Stimulated activated CD8-positive, alpha-beta memory T cell treated with anti-CD3 and anti-CD28 coated beads, Interleukin-15, amount 100 ng/mL, for 1 hour (primary cell): ENCODE data around the gene MOSMO.
"Not testable (repeated sequence)": the region's sequence is repeated elsewhere in the genome, so short reads cannot be mapped to it uniquely, and the experiment has no call there.

Source experiments
- DNase-seq: peaks from one replicate; pipeline ENCODE4 v3.0.0-alpha.2; 2020; ENCODE audit warnings: low read depth

MOSMO gene

DNA sequence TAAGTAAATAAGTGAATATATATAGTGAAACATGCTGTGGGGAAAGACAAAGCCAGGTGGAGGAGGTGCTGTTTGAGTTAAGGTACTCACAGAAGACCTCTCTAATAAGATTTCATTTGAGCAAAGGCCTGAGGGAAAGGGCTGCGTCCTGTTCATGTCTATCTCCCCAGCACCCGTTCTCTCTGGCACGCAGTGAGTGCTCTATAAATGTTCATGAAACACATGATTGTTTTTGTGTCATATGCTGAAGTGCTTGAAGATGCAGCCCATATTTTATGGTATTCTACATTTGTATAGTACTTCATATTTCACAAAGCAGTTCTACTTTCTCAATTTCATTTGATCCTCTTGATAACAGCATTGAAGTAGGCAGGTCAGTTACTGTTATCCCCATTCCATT is 85.4 kb downstream of the MOSMO start:
- DNase-seq = no peak

DNA sequence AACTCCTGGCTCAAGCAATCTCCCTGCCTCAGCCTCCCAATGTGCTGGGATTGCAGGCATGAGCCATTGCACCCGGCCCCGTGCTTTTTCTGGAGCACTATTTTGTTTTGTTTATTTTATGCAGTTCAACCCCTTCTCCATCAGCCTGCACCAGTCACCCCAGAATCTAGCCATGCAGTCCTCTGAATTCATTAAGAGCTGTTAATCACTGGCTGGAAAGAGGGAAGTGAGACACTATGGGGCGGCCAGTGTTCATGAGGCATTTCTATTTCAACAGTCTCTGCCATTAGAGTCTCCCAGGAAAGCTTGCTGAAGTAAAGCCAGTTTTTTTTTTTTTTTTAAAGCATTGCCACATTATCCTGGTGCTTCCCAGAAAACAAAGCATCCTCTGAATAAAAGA is 86.1 kb downstream of the MOSMO start:
- no peak for DNase-seq

DNA sequence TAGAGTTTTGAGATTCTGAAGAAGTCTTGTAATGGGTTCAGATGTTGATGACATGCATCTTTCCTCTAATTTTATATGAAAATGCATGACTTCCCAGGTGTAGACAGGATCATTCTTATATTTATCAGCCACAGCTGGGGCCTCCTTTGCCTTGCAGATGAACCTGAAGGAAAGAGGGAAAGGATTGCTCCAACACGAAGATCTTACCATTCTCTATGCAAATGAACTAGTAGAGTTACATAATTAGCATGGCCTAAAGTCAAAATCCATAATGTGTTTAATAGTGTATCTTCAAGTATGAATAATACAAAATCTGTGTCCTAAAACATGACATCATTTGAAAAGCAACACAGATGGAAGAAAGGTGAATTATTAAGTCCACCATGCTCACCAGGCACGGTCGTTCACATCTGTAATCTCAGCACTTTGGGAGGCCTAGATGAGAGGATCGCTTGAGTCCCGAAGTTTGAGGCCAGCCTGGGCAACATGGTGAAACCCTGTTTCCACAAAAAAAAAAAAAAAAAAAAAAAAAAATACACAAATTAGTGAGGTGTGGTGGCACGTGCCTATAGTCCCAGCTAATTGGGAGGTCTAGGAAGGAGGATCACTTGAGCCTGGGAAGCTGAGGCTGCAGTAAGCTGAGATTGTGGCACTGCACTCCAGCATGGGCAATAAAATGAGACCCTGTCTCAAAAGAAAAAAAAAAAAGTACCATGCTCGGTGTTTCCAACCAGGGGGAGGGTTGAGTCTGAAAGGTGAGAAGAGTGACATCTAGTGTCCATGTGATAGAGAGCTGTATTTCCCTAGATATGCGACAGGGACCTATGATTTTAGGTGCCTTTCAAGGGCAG is 90.7 kb downstream of the MOSMO start:
- DNase-seq = no peak

DNA sequence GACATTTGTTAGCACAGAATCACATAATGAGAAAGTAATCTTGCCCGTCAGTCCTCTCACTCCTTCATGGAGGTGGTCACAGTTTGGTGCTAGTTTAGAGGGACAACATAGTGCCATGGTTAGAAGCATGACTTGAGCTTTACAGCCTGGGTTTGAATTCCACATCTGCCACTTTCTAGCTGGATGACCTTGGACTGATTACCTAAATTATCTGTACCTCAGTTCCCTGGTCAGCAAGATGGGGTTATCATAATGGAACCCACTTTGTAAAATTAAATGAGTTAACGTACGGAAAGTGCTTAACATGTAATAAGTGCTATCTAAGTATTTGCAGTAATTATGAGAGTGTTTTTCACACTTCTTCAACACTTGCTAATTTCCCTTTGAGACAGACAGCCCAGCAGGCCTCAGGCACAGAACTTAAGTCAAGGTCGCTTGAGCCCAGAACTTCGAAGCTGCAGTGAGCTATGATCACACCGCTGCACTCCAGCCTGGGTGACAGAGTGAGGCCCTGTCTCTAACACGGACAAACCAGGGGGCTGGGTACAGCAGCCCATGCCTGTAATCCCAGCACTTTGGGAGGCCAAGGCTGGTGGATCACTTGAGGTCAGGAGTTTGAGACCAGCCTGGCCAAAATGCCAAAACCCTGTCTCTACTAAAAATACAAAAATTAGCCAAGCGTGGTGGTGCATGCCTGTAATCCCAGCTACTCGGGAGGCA is 91.5 kb downstream of the MOSMO start:
- no peak for DNase-seq

DNA sequence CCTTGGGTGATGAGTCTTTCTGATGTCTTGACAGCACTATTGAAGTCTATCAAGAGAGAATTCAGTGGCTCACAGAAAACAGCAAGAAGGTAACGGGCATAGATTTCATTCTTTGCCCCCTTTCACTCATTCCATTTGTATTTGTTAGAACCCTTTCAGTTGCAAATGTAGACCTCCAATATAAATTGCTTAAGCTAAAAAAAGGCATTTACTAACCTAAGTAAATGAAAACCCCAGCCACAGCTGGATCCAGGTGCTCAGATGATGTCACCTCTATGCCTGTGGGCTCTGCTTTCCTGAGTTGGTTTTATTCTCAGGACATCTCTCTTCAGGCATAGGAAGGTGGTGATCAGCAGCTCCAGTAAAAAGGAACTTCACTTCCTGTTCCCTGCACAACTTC is 95.5 kb downstream of the MOSMO start:
- no peak for DNase-seq

DNA sequence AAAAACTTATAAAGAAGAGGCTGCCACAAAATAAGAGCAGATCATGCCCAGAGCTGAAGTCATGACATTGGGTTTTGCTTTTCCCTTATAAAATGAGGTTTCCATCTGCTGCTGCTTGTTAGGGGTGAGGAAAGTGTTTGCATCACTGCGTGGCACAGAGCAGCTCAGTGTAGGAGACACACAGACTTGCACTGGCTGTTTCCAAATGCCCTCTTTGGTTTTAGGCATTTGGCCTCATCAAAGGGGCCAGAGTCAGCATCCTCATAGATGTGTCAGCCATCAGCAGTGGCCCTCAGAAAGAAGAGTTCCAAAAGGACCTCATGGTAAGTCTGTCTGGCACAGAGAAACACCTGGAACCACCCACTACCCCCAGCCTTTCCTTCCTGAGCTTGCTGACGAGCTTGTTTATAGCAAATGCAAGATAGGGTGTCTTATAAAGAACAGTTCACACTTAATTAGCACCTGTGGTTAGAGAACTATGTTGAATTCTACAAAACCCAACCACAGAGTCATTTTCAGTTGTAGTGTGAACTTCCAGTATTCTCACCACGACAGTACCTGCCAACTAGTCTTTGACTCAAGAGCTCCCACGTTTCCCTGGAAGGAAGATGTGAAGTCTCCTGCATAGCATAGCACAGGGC is 101.5 kb downstream of the MOSMO start:
- no peak for DNase-seq

DNA sequence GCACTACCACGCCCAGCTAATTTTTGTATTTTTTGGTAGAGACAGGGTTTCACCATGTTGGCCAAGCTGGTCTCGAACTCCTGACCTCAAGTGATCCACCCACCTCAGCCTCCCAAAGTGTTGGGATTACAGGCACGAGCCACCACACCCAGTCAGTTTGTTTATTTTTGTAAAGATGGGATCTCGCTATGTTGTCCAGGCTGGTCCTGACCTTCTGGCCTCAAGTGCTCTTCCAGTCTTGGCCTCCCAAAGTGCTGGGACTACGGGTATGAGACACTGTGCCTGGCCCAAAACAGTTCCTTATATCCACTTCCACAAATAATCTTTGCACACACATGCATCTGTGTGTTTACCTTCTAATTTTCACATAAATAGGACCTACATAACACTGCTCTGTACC is 103.7 kb downstream of the MOSMO start:
- not testable (repeated sequence) for DNase-seq

DNA sequence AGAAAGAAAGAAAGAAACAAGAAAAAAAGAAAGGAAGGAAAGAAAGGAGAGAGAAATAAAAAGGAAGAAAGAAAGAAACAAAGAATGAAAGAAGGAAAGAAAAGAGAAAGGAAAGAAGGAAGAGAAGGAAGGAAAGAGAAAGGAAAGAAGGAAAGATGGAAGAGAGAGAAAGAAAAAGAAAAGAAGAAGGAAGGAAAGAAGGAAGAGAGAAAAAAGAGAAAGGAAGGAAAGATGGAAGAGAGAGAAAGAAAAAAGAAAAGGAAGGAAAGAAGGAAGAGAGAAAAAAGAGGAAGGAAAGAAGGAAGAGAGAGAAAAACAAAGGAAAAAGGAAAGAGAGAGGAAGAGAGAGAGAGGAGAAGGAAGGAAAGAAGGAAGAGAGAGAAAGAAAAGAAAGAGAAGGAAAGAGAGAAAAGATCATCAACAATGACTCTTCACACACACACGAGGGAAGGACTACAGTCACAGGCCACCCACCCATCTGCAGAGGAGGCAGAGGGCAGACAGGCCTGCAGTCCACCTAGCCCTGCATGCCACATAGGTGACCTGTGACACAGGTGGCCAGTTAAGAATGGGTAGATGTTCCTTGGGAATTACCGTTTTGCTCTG is 108.3 kb downstream of the MOSMO start:
- no peak for DNase-seq

DNA sequence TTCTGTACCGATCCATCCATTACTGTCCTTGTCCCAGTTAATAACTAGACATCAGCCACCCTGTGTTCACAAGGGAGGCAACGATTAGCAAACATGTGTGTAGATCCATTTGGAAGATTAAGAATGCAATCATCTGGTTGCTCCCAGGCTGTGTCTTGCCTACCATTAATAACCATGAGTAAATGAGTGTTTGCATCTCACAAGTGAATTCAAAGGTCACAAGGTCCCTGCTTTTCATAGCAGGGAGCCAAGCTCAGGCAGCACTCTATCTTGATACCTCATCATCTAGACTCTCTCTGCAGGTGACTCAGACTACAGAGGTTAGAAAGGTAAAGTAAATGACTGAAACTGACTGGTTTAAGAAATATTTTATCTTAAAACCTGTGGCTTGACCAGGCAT is 109.7 kb downstream of the MOSMO start:
- DNase-seq = no peak

DNA sequence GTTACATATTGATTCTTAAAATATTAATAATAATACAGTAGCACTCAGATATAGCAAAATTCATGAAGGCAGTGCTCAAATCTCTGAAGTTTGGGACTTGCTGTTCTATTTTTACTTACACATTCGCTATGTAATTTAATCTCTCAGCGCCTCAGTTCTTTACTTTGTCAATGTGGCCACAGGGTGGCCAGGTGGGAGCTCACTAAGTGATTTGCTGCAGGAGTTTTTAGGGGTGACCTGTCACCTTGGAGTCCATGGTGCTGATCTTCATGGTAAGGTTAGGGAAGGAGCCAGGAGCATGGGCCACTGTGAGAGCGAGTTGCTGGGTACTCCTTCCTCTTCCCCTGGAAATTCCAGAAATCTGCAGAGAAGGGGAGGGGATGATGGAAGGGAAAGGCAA is 112.5 kb downstream of the MOSMO start:
- DNase-seq = no peak

DNA sequence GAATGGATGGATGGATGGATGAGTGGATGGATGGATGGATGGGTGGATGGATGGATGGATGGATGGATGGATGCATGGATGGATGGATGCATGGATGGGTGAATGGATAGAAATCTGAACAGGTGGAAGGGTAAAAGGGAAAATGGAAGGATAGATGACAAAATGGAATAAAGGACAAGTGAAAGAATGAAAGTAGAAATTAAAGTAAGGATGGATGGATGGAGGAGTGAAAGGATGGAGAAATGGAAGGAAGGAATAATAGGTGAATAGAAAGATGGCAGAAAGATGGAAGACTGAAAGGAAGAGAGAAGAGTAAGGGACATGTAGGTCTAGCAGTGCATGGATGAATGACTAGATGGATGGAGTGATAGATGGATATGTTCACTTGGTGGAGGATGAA is 114.3 kb downstream of the MOSMO start:
- DNase-seq = no peak

DNA sequence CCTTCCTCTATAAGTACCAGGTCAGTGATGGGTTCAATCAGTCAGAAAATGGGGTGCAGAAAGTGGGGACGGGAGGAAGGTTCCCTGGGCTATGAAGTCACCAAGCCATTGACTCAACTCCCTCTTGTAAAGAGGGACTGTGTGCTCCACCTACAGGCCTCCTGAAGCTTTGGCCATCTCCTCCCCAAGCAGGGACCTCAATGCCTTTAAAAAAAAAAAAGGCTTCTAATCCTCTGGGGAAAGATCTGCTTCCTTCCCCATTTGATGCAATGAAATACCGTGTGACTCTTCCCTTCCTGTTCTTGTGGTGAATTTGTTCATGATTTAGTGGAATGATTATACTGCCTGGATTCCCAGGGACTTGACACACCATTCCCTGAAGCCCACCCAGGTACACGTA is 115.2 kb downstream of the MOSMO start:
- no peak for DNase-seq

DNA sequence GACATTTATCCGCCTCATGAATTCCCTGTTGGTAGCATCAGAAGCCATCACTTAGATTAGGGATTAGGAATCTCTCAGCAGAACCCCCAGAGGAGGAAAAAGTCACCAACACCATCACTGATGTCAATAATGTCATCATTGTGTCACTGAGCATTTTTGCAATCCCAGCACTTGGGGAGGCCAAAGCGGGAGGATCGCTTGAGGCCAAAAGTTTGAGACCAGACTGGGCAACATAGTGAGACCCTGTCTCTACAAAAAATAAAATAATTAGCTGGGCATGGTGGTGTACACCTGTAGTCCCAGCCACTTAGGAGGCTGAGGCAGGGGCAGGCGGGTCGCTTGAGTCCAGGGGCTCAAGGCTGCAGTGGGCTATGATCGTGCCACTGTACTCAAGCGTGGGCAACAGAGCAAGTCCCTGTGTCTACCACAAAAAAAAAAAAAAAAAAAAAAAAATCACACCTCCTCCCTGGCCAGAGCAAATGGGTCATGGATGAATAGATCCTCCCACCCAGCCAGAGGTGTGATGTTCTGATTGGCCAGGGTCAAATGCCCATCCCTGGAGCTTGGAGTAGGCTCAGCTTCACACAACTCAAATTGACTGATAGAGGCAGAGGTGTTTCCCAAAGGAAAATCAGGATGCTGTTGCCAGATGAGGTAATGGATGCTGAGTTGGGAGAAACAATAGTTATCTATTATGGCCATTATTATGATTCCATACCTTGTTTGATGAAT is 116.0 kb downstream of the MOSMO start:
- no peak for DNase-seq

DNA sequence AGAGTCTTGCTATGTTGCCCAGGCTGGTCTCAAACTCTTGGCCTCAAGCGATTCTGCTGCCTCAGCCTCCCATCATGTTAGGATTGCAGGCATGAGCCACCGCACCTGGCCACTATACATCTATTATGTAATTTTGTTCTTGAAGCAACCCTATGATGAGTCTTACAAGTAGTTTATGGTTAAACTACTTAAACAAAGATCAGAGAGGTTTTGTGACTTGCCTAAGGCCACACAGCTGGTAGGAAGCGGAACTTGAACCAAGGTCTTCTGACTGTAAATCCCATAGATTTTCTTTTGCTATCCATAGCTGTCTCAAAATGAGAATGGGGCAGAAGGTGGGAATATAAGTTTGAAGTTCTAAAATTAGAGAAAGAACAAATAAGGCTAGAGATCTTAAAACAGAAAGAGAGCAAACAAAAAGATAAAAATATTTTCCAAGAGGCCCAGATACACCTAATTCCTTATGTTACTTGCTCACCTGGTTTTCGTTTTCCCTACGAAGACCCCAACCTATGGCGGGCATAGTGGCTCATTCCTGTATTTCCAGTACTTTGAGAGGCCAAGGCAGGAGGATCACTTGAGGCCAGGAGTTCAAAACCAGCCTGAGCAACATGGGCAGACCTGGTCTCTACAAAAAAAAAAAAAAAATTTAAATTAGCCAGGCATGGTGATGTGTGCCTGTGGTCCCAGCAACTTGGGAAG is 116.8 kb downstream of the MOSMO start:
- no peak for DNase-seq

DNA sequence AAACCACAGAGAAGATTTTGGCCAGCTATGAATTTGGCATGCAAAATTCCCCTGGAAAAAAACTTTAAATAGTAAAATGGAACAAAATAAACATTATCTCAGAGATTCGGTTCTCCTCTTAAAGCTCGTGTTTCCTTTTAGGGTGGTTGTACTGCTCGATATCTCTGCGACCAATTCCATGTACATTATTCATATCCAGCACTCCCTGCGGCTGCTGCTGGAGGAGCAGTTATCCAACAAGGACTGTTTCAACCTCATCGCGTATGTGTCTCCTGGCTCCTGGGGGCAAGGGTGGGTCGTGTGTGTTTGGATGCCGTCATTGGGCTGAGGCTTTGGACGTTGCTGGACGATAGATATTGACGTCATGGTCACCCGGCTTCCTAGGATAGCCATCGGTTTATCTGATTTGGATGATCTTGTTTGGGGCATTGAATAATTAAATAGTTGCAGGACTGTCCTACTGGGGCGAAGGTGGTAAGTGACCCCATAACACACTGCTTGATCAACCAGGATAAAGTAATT is 118.2 kb downstream of the MOSMO start:
- no peak for DNase-seq

DNA sequence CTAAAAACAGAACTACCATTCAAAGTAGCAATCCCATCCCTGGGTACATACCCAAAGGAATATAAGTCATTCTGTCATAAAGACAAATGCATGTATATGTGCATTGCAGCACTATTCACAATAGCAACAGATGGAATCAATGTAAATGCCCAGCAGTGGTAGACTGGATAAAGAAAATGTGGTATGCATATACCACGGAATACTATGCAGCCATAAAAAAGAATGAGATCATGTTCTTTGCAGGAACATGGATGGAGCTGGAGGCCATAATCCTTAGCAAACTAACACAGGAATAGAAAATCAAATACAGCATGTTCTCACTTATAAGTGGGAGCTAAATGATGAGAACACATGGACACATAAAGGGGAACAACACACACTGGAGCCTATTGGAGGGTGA is 120.6 kb downstream of the MOSMO start:
- DNase-seq = not testable (repeated sequence)

DNA sequence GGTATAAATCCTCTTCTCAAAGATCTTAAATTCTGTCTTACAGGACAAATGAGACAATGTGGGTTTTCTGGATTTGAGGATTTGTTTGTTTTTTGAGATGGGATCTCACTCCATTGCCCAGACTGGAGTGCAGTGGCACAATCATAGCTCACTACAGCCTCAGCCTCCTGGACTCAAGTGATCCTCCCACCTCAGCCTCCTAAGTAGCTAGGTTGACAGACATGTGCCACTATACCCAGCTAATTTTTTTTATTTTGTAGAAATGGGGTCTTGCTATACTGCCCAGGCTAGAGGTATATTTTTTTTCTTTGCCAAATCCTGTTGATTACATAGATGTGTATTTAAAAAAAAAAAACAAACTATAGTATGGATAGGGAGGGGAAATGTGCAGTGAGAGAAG is 122.6 kb downstream of the MOSMO start:
- DNase-seq = no peak

DNA sequence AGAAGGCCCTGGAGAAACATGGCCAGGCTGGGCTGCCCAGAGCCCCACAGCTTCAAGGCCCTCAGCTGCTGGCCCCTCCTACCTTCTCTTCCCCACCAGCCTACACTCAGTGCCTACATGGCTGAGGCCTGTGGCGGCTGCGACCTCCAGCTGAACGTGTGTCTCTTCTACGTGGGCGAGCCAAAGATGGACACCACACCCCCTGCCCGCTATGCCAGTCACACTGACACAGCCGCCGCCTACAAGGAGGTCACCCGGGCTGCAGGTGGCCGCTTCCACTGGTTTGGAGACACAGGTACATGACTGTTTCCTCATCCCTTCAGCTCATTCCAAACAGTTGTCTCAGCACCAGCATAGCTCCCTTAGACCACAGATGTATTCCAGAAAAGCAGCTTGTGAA is 124.9 kb downstream of the MOSMO start:
- no peak for DNase-seq
